ENCODE measurements around the gene ERGIC3.

The ERGIC3 gene

DNA sequence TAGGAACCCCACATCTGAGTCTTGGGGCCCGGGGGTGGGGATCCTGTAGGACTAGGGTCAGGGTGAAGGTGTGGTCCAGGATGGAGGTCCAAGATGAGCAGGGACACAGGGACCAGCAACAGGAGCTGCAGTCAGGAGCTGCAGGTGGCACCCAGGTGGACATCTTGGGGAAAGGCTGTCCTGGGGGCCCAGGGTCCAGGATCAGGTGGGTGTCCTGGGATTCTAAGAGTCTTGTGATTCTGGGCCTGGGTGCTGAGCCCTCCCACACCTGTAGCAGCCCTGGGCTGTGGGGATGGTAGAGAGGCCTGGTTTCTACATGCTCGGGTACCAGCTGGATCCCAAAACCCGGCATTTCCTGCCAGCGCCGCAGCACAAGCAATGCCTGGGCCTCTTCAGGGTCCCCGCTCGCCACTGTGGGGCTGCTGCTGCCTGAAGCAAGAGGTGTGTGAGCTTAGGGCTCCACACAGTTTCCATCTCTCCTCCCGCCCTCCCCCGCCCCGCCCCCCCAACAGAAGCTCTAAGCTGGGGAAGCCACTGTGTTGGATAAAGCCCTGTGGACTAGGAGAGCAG lies 20.7 kb downstream of the ERGIC3 start:
- no peak for DNase-seq

DNA sequence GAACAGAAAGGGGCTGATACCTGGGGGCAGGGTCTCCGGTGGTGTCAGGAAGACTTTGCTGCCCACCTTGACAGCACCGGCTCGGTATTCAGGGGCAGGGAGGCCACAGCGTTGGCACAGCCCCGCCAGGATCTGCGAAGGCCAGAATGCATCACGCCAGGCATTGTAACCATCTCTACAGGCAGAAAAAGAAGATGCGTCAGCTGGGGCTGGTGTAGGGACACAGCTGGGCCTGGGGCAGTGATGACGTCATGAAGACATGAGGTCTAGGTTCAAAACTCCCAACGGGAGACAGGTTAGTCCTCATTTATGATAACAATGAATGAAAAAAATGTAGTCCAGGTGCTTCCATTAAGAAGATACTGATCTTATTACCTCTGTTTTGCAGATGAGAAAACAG lies 22.0 kb downstream of the ERGIC3 start:
- DNase-seq = no peak

- DNase-seq = no peak
Observed at GRCh38 chr20:35564905-35565304, 23.0 kb downstream of the ERGIC3 start.

DNA sequence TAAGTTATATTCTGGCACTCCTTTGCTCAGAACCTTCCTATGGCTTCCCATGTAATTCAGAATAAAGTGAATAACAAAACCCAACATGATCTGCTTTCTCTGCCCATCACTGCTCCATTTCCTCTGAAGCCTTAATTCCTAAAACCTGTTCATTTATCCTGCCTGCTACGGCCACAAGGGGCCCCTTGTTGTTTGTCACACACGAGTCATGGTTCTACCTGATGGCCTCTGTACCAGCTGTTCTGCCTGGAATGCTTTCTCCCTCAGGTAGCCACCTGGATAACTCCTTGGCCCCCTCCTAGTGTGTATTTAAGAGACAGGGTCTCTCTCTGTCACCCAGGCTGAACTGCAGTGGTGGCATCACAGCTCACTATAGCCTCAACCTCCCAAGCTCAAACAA lies 26.8 kb downstream of the ERGIC3 start:
- no peak for DNase-seq

- no peak for DNase-seq
Observed at GRCh38 chr20:35571555-35571954, 29.7 kb downstream of the ERGIC3 start.

DNA sequence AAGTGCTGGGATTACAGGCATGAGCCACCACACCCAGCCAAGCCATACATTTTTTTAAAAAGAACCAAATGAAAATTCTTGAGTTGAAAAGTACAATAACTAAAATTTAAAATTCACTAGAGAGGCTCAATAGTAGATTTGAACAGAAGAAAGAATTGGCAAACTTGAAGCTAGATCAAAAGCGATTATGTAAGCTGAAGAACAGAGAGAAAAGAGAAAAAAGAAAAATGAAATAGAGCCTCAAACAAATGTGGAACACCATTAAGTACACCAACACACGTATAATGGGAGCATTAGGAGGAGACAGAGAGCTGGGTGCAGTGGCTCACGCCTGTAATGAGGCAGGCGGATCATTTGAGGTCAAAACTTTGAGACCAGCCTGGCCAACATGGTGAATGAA lies 31.0 kb downstream of the ERGIC3 start:
- no peak for DNase-seq

DNA sequence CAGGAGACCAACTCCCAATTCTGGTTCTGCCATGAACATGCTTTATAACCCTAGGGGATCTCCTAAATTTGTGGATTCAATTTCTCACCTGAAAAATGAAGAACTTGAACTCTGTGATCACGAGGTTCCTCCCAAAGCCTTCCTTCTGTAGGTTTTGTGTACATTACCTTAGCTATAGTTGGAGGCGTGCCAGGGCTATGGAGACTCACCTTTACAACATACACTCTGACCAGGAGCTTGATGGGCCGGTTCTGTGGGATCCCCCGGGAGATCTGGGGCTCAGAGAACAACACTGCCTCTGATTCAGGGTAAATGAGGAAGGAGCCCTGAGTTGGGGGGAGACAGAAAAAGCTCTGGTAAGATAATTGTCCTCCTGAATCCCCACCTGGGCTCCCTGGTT lies 34.1 kb downstream of the ERGIC3 start:
- DNase-seq = no peak

DNA sequence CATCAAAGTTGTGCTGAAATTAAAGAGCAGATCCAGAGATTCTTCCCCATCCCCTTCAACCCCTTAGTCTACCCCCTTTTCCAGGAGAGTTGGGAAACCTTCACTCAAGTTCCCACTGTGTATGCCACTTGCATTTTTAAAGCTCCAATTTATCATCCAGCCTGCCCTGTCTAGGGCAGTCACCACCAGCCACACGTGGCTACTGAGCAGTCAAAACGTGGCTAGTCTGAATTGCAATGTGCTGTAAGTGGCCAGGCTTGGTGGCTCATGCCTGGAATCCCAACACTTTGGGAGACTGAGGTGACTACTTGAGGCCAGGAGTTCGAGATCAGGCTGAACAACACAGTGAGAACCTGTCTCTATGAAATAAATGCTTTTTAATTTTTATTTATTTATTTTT lies 34.9 kb downstream of the ERGIC3 start:
- no peak for DNase-seq

DNA sequence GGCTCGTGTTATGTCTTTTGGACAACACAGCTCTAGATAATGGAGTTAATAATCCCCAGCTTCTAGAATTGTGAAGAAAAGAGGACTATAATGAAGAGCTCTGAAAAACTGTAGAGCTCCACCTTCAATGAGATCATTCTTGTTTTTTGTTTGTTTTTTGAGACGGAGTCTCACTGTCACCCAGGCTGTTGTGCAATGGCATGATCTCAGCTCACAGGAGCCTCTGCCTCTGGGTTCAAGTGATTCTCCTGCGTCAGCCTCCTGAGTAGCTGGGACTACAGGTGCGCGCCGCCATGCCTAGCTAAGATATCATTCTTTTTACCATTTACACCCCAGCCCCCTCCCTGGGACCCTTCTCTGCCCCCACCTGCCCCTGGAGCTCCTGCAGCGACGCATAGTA lies 36.6 kb downstream of the ERGIC3 start:
- DNase-seq = no peak

GRCh38 chr20:35579196-35579595 lies 37.3 kb downstream of the ERGIC3 start:
- DNase-seq = no peak

DNA sequence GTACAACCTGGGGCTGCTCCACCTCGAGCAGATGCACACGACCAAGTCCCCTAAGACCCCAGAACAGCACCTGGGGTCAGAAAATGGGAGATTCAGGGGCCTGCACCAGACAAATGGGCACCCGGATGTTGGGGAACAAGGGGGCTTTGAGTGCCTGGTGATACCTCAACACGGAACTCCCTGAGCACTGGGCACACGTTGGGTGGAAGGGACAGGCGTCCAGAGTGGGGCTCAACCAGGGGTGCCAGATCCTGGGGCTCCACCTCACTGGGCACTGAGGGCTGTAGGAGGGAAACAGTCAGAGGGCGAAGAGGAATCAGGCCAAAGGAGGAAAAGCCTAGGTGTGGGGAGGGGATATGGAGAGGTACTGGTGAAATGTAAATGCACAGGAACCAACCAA lies 40.3 kb downstream of the ERGIC3 start:
- DNase-seq = no peak

GRCh38 chr20:35582741-35583404 lies 41.0 kb downstream of the ERGIC3 start:
- no peak for DNase-seq

DNA sequence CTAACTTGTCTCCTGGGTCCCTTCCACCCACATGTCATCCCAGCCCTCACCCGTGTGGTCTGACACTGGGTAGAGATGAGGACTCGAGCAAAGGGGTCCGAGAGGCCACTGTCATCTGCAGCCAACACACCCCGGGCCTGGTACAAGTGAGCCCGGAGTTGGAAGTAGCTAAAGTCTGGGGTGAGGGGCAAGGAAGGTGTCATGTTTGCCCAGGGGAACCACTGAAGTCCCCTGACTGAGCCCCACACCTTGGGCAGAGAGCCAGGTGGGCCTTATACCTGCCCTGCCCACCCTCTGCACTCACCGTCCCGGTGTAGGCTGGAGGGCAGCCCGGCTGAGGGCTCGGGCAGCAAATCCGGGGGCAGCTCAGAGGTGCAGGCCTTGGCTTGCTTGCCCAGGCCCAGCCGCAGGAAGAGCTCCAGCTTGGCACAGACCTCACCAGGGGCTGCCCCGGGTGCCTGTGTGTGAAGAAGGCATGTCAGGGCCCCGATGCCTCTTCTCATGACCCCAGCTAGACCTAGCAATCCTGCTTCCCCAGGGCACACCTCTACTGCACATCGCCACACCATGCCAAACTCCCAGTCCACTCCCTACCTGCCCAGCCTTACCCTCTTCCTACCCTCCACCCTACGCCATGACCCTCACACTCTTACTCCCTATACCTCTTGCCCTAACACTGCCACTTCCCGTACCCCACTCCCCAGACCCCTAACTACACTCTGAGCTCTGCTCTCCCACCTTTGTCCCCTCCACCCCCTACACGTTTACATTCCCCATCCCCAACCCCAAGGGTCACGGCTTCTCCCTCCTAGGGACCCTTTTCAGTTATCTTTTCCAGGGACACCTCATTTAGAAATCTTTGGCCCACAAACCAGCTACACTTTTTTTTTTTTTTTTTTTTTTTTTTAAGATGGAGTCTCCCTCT lies 42.0 kb downstream of the ERGIC3 start:
- DNase-seq = no peak

DNA sequence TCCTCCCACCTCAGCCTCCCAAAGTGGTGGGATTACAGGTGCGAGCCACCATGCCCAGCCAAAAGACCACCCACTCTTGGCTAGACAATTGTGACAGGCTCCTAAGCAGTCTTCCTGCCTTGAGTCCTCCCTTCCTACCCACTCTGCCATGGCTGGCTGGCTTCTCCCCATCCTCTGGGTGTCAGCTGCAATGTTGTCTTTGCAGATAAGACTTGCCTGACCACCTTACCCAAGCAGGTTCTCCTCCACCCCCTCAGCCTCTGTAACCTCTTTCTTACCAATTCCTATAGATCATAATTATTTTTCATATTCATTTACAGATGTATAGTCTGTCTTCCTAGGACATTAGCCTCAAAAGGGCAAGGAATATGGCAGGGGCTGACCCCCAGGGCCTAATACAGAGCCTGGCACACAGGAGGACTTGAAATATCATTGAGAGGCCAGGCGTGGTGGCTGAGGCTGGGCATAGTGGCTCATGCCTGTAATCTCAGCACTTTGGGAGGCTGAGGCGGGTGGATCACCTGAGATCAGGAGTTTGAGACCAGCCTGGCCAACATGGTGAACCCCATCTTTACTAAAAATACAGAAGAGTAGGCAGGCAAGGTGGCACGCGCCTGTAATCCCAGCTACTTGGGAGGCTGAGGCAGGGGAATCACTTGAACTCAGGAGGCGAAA lies 45.0 kb downstream of the ERGIC3 start:
- DNase-seq = no peak

GRCh38 chr20:35587436-35587835 lies 45.6 kb downstream of the ERGIC3 start:
- DNase-seq = no peak

DNA sequence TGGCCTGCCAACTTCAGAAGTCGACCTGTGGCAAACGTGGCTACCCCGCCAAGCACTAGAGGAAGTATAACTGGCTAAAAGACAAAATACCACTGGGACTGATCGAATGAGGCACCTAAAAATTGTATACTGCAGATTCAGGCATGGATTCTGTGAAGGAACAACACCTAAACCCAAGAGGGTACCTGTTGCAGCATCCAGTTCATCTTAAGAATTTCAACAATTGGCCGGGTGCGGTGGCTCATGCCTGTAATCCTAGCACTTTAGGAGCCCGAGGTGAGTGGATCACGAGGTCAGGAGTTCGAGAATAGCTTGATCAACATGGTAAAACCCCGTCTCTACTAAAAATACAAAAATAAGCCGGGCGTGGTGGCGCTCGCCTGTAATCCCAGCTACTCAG lies 46.5 kb downstream of the ERGIC3 start:
- no peak for DNase-seq

GRCh38 chr20:35592339-35592974 lies 50.6 kb downstream of the ERGIC3 start:
- DNase-seq = no peak

- no peak for DNase-seq
Observed at GRCh38 chr20:35595456-35595855, 53.6 kb downstream of the ERGIC3 start.

DNA sequence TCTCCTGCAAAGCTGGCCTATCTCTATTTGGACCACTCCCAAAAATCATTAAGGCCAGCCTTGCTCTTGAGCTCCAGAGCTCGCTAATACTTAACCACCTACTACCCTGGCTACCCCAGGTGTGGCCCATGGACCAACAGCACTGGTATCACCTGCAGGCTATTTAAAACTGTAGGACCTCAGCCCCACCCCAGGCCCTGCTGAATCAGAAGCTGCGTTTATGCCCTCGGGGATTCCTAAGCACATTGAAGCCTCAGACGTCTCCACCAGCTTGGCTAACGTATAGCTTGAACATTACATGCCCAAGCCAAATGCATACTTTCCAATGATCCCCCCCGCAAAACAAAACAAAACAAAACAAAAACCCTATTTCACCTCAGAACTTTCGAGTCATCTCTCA lies 54.0 kb downstream of the ERGIC3 start:
- DNase-seq = no peak

GRCh38 chr20:35597186-35597585 lies 55.3 kb downstream of the ERGIC3 start:
- DNase-seq = no peak

GRCh38 chr20:35598476-35598875 lies 56.6 kb downstream of the ERGIC3 start:
- no peak for DNase-seq

- no peak for DNase-seq
Observed at GRCh38 chr20:35598899-35599775, 57.3 kb downstream of the ERGIC3 start.

Data from C1 segment of cervical spinal cord (tissue), 14 donors.